ENCODE data around the gene GABPB1. TPM values are rescaled to one million over a fixed set of nuclear protein-coding genes. Genes with fewer than 3 reads are reported as not detected.
A peak's percentile ranks its signal among the peaks of the same experiment; 100 is the strongest.

Gene GABPB1
- total RNA-seq, 1 donor from 2014 or later, result 15.9 TPM

GRCh38 chr15:50318697-50319096, 36.3 kb downstream of the GABPB1 start:
- Mint-ChIP-seq H3K9me3 (ENCODE audit: unreplicated experiment) (no peaks in the 10 kb centered on the region), H3K27me3 (ENCODE audit: unreplicated experiment) (no peaks in the 10 kb centered on the region), H3K36me3 (ENCODE audit: unreplicated experiment) (no peaks in the 10 kb centered on the region), H3K4me3 (ENCODE audit: unreplicated experiment) (no peak overlapping the region), H3K4me1 (ENCODE audit: unreplicated experiment) (peaks cover 8% of the 10 kb centered on the region), H3K27ac (ENCODE audit: unreplicated experiment) (no peak overlapping the region)
- no peak for DNase-seq (ENCODE audit: extremely low spot score, unreplicated experiment)
- TF ChIP-seq CTCF (IDR thresholded peaks at IDR 0.05), result no peak

- H3K9me3 Mint-ChIP-seq (ENCODE audit: unreplicated experiment), result no peaks in the 10 kb centered on the region
- DNase-seq (ENCODE audit: extremely low spot score, unreplicated experiment), result no peak
- H3K36me3 Mint-ChIP-seq (ENCODE audit: unreplicated experiment), result no peaks in the 10 kb centered on the region
- peak; percentile 74 for TF ChIP-seq CTCF (IDR thresholded peaks at IDR 0.05)
- H3K4me1 Mint-ChIP-seq (ENCODE audit: unreplicated experiment), result peaks cover 9% of the 10 kb centered on the region
- no peak overlapping the region for H3K27ac Mint-ChIP-seq (ENCODE audit: unreplicated experiment)
- H3K4me3 Mint-ChIP-seq (ENCODE audit: unreplicated experiment), result no peak overlapping the region
- no peaks in the 10 kb centered on the region for H3K27me3 Mint-ChIP-seq (ENCODE audit: unreplicated experiment)
Measured at GRCh38 chr15:50315814-50316630, 39.0 kb downstream of the GABPB1 start.

GRCh38 chr15:50312636-50313035, 42.4 kb downstream of the GABPB1 start:
- Mint-ChIP-seq H3K4me1 (ENCODE audit: unreplicated experiment) (peaks cover 4% of the 10 kb centered on the region), H3K9me3 (ENCODE audit: unreplicated experiment) (peaks cover 9% of the 10 kb centered on the region), H3K4me3 (ENCODE audit: unreplicated experiment) (no peak overlapping the region), H3K36me3 (ENCODE audit: unreplicated experiment) (peaks cover 13% of the 10 kb centered on the region), H3K27ac (ENCODE audit: unreplicated experiment) (no peak overlapping the region), H3K27me3 (ENCODE audit: unreplicated experiment) (no peaks in the 10 kb centered on the region)
- no peak for TF ChIP-seq CTCF (IDR thresholded peaks at IDR 0.05)
- no peak for DNase-seq (ENCODE audit: extremely low spot score, unreplicated experiment)

GRCh38 chr15:50307799-50308198, 47.2 kb downstream of the GABPB1 start:
- no peak for DNase-seq (ENCODE audit: extremely low spot score, unreplicated experiment)
- H3K4me3 Mint-ChIP-seq (ENCODE audit: unreplicated experiment), result no peak overlapping the region
- H3K4me1 Mint-ChIP-seq (ENCODE audit: unreplicated experiment), result peaks cover 3% of the 10 kb centered on the region
- no peak overlapping the region for H3K27ac Mint-ChIP-seq (ENCODE audit: unreplicated experiment)
- no peak for TF ChIP-seq CTCF (IDR thresholded peaks at IDR 0.05)
- no peaks in the 10 kb centered on the region for H3K27me3 Mint-ChIP-seq (ENCODE audit: unreplicated experiment)
- H3K9me3 Mint-ChIP-seq (ENCODE audit: unreplicated experiment), result peaks cover 18% of the 10 kb centered on the region
- H3K36me3 Mint-ChIP-seq (ENCODE audit: unreplicated experiment), result peaks cover 29% of the 10 kb centered on the region

GRCh38 chr15:50304836-50305235, 50.2 kb downstream of the GABPB1 start:
- H3K27me3 Mint-ChIP-seq (ENCODE audit: unreplicated experiment), result no peaks in the 10 kb centered on the region
- H3K36me3 Mint-ChIP-seq (ENCODE audit: unreplicated experiment), result peaks cover 40% of the 10 kb centered on the region
- no peak overlapping the region for H3K4me3 Mint-ChIP-seq (ENCODE audit: unreplicated experiment)
- H3K9me3 Mint-ChIP-seq (ENCODE audit: unreplicated experiment), result peaks cover 18% of the 10 kb centered on the region
- no peak for TF ChIP-seq CTCF (IDR thresholded peaks at IDR 0.05)
- peaks cover 2% of the 10 kb centered on the region for H3K4me1 Mint-ChIP-seq (ENCODE audit: unreplicated experiment)
- DNase-seq (ENCODE audit: extremely low spot score, unreplicated experiment), result no peak
- no peak overlapping the region for H3K27ac Mint-ChIP-seq (ENCODE audit: unreplicated experiment)
